Kidney tubule cell (primary cell): ENCODE measurements around the gene GNG13.
"Not testable (repeated sequence)": the region's sequence is repeated elsewhere in the genome, so short reads cannot be mapped to it uniquely, and the experiment has no call there.

Source experiments
- DNase-seq: peaks from one replicate; pipeline ENCODE4 v3.0.0-alpha.2; 2018; ENCODE audit warnings: low spot score

GNG13 gene

GRCh38 chr16:776824-777223 lies 23.7 kb downstream of the GNG13 start:
- no peak for DNase-seq

- DNase-seq, result not testable (repeated sequence)
These were observed 24.2 kb downstream of the GNG13 start for GRCh38 chr16:776298-776697.

GRCh38 chr16:775236-775796 lies 25.2 kb downstream of the GNG13 start:
- no peak for DNase-seq

GRCh38 chr16:774086-775001 lies 26.2 kb downstream of the GNG13 start:
- no peak for DNase-seq

GRCh38 chr16:772959-773358 lies 27.6 kb downstream of the GNG13 start:
- no peak for DNase-seq

- DNase-seq, result no peak
These were observed 30.1 kb downstream of the GNG13 start for GRCh38 chr16:770411-770810.

- DNase-seq, result no peak
These were observed 30.6 kb downstream of the GNG13 start for GRCh38 chr16:769934-770333.

- DNase-seq, result no peak
These were observed 31.2 kb downstream of the GNG13 start for GRCh38 chr16:769184-769784.

- no peak for DNase-seq
These were observed 32.1 kb downstream of the GNG13 start for GRCh38 chr16:768428-768827.

- DNase-seq, result no peak
These were observed 32.7 kb downstream of the GNG13 start for GRCh38 chr16:767743-768235.

- no peak for DNase-seq
These were observed 33.5 kb downstream of the GNG13 start for GRCh38 chr16:766820-767640.

GRCh38 chr16:766008-766819 lies 34.3 kb downstream of the GNG13 start:
- DNase-seq, result no peak

- no peak for DNase-seq
These were observed 35.1 kb downstream of the GNG13 start for GRCh38 chr16:765488-765865.

GRCh38 chr16:764848-765487 lies 35.6 kb downstream of the GNG13 start:
- no peak for DNase-seq

- DNase-seq, result no peak
These were observed 36.3 kb downstream of the GNG13 start for GRCh38 chr16:764184-764750.

- no peak for DNase-seq
These were observed 37.0 kb downstream of the GNG13 start for GRCh38 chr16:763369-764183.

GRCh38 chr16:762595-763268 lies 37.8 kb downstream of the GNG13 start:
- DNase-seq, result no peak

GRCh38 chr16:761625-762513 lies 38.7 kb downstream of the GNG13 start:
- no peak for DNase-seq
